M059J (cell line): ENCODE results near the gene OR4N5. TPM values are rescaled to one million over a fixed set of nuclear protein-coding genes. Genes with fewer than 3 reads are reported as not detected.
"Not testable (repeated sequence)": the region's sequence is repeated elsewhere in the genome, so short reads cannot be mapped to it uniquely, and the experiment has no call there.

ENCODE experiments used
- DNase-seq: peaks from one replicate; pipeline ENCODE4 v3.0.0-alpha.2; 2012; ENCODE audit warnings: low read depth
- total RNA-seq: library from RNA; depleted of rRNA; stranded (reverse); fragments of >200 nt; shearing (Covaris generic); gene quantifications from 2 replicates; pipeline ENCODE4 v1.2.3, GENCODE V29; 2014; rRNA removed

OR4N5 gene
- total RNA-seq: not detected in 2 replicates

GRCh38 chr14:20138520-20138919 lies at the start of gene OR4N5:
TSS of gene OR4N5 (plus strand) at chr14:20138820. CDS start at chr14:20143736, 4,916 bp downstream.
- DNase-seq: no peak

GRCh38 chr14:20092050-20092449 lies 46.6 kb upstream of the OR4N5 start:
- DNase-seq: no peak

GRCh38 chr14:20093442-20093841 lies 45.2 kb upstream of the OR4N5 start:
- no peak for DNase-seq

- not testable (repeated sequence) for DNase-seq
Measured at GRCh38 chr14:20098926-20099770, 39.5 kb upstream of the OR4N5 start.

- DNase-seq: no peak
Measured at GRCh38 chr14:20110438-20110837, 28.2 kb upstream of the OR4N5 start, which contains the start of gene OR4K17. TSS of gene OR4K17 (plus strand) at chr14:20110739. CDS start at chr14:20117500, 6,761 bp downstream.

- DNase-seq: no peak
Measured at GRCh38 chr14:20112321-20112720, 26.3 kb upstream of the OR4N5 start.

GRCh38 chr14:20116748-20117147 lies 21.9 kb upstream of the OR4N5 start:
- DNase-seq: no peak

GRCh38 chr14:20118795-20119194 lies 19.8 kb upstream of the OR4N5 start:
- DNase-seq: no peak

- DNase-seq: no peak
Measured at GRCh38 chr14:20143911-20144310, 5.3 kb downstream of the OR4N5 start.

- DNase-seq: no peak
Measured at GRCh38 chr14:20144820-20145219, 6.2 kb downstream of the OR4N5 start.

GRCh38 chr14:20164462-20164861 lies 25.8 kb downstream of the OR4N5 start:
- DNase-seq: no peak

GRCh38 chr14:20167091-20167490 lies 28.5 kb downstream of the OR4N5 start:
- DNase-seq: no peak

GRCh38 chr14:20169852-20170251 lies 31.2 kb downstream of the OR4N5 start:
- peak; percentile 42 for DNase-seq

GRCh38 chr14:20174205-20174604 lies 35.6 kb downstream of the OR4N5 start:
- DNase-seq: not testable (repeated sequence)

- DNase-seq: no peak
Measured at GRCh38 chr14:20176330-20176729, 37.7 kb downstream of the OR4N5 start.

- DNase-seq: no peak
Measured at GRCh38 chr14:20177433-20177974, 38.9 kb downstream of the OR4N5 start.

GRCh38 chr14:20179218-20179617 lies 40.6 kb downstream of the OR4N5 start:
- no peak for DNase-seq

- DNase-seq: no peak
Measured at GRCh38 chr14:20179880-20180279, 41.3 kb downstream of the OR4N5 start.

- DNase-seq: no peak
Measured at GRCh38 chr14:20180486-20180885, 41.9 kb downstream of the OR4N5 start.

- DNase-seq: peak; percentile 1
Measured at GRCh38 chr14:20184181-20184580, 45.6 kb downstream of the OR4N5 start.

- no peak for DNase-seq
Measured at GRCh38 chr14:20190596-20190995, 52.0 kb downstream of the OR4N5 start, which contains the start of gene OR11G2. TSS of gene OR11G2 (plus strand) at chr14:20190896. CDS start at chr14:20197438, 6,542 bp downstream.

GRCh38 chr14:20191396-20191795 lies 52.8 kb downstream of the OR4N5 start:
- no peak for DNase-seq

- DNase-seq: no peak
Measured at GRCh38 chr14:20194101-20194500, 55.5 kb downstream of the OR4N5 start.
